Ectodermal cell (in vitro differentiated cells): Measurements from ENCODE around the gene SH2D3C.
"Not testable (repeated sequence)": the region's sequence is repeated elsewhere in the genome, so short reads cannot be mapped to it uniquely, and the experiment has no call there.

Experiments used
- H3K27ac ChIP-seq: 2 replicates; pipeline ENCODE4 v1.7.0; 2013; ENCODE audit warnings: mild to moderate bottlenecking, low read depth, low read length; ENCODE audit not compliant: insufficient read depth, poor library complexity, severe bottlenecking
- H3K27me3 ChIP-seq: 2 replicates; pipeline ENCODE4 v1.7.0; 2013; ENCODE audit warnings: mild to moderate bottlenecking, low read length; ENCODE audit not compliant: insufficient read depth, control insufficient read depth, poor library complexity, severe bottlenecking
- H3K36me3 ChIP-seq: one replicate; pipeline ENCODE4 v1.7.0; 2013; ENCODE audit warnings: low read length; ENCODE audit not compliant: control insufficient read depth, insufficient read depth
- H3K4me1 ChIP-seq: one replicate; pipeline ENCODE4 v1.7.0; 2013; ENCODE audit warnings: low read length; ENCODE audit not compliant: control insufficient read depth, insufficient read depth
- H3K4me3 ChIP-seq: 2 replicates; pipeline ENCODE4 v1.7.0; 2013; ENCODE audit warnings: low read depth, low read length, control low read depth; ENCODE audit not compliant: insufficient read depth
- H3K9me3 ChIP-seq: 2 replicates; pipeline ENCODE4 v1.7.0; 2013; ENCODE audit warnings: mild to moderate bottlenecking, low read length, moderate library complexity; ENCODE audit not compliant: control insufficient read depth
- WGBS, 2 experiments: methylation state at CpG; one replicate each; pipeline ENCODE4 v1.1.7; 2013; ENCODE audit warnings: missing lambda C conversion rate in 2 of 2; 5-methylcytosine and 5-hydroxymethylcytosine counted together

Gene SH2D3C

DNA sequence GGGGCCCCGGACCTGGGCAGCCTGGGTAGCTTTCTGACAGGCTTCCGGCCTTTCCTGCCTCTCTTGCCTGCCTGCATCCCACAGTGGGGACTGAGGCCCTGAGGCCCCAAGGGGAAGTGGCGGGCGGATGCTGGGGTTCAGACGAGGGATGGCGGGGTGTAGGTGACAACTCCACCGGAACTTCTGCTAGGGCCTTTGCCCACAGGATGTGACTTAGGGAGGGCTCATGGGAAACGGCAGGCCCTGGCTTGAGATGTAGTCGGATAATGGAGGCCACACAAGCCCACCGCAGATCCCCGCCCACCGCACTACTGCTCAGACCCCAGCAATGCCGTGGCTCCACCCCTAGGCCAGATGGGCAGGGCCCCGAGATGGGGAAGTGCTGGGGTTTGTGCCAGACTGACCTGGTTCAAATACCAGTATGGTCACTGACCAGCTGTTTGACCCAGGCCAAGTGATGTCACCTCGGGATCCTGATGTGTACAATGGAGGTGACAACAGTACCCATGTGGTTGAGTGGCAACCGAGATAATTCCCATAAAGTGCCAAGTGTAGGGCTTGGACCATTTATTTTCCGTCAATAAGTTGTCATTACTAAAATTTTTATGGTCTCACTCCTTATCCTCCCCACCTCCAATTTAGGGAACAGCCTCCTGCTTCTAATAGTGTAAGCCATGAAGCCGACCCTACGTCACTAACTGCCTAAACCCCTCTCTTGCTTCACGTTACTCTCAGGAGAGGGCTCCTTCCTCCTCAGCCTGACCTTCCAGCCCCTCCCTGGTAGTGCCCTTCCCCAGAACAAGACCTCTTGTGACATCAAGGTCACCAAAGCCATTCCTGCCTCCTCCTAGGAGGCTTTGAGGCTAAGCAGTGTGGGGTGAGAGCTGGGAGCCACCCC, 4.9 kb upstream of the SH2D3C start:
- Histone ChIP-seq H3K36me3 (peaks cover 11% of the 10 kb centered on the region), H3K4me3 (no peak overlapping the region), H3K4me1 (peaks cover 17% of the 10 kb centered on the region), H3K27me3 (no peaks in the 10 kb centered on the region), H3K27ac (no peak overlapping the region), H3K9me3 (no peaks in the 10 kb centered on the region)
- WGBS, 2 experiments: 87 to 88% methylated on average over 20 of the region's 20 CpGs

DNA sequence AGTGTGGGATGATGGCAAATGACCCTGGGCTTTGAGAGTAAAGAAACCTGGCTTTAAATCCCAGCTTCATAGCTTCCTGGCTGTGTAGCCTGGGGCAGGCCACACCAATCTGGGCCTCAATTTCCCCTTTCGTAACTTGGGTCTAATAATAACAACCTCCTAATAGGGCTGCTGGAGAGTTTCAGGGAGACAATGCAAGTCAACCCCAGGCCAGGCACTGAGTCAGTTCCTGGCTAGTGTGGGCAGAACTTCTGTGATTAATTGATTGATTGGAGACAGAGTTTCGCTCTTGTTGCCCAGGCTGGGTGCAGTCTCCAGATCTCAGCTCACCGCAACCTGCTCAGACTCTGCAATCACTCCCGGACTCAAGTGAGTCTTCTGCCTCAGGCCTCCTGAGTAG, 3.3 kb upstream of the SH2D3C start:
- Histone ChIP-seq H3K27me3 (no peaks in the 10 kb centered on the region), H3K4me3 (no peak overlapping the region), H3K4me1 (peaks cover 12% of the 10 kb centered on the region), H3K27ac (no peak overlapping the region), H3K36me3 (no peaks in the 10 kb centered on the region), H3K9me3 (no peaks in the 10 kb centered on the region)
- WGBS, 2 experiments: 95 to 96% methylated on average over 4 of the region's 4 CpGs

DNA sequence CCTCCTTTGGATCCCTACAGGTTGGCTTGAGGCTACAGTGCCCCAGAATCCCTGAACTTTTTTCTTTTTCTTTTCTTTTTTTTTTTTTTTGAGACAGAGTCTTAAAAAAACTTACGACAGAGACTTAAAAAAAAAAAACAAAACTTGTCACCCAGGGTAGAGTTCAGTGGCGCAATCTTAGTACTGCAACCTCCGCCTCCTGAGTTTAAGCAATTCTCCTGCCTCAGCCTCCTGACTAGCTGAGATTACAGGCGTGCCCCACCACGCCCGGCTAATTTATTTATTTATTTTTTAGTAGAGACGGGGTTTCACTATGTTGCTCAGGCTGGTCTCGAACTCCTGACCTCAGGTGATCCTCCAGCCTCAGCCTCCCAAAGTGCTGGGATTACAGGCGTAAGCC, 2.4 kb upstream of the SH2D3C start:
- not testable (repeated sequence) for H3K4me3 ChIP-seq, H3K27ac ChIP-seq, H3K9me3 ChIP-seq, H3K27me3 ChIP-seq, H3K36me3 ChIP-seq
- 93% methylated on average over 9 of the region's 9 CpGs for WGBS, 2 experiments
- peaks cover 16% of the 10 kb centered on the region for H3K4me1 ChIP-seq

DNA sequence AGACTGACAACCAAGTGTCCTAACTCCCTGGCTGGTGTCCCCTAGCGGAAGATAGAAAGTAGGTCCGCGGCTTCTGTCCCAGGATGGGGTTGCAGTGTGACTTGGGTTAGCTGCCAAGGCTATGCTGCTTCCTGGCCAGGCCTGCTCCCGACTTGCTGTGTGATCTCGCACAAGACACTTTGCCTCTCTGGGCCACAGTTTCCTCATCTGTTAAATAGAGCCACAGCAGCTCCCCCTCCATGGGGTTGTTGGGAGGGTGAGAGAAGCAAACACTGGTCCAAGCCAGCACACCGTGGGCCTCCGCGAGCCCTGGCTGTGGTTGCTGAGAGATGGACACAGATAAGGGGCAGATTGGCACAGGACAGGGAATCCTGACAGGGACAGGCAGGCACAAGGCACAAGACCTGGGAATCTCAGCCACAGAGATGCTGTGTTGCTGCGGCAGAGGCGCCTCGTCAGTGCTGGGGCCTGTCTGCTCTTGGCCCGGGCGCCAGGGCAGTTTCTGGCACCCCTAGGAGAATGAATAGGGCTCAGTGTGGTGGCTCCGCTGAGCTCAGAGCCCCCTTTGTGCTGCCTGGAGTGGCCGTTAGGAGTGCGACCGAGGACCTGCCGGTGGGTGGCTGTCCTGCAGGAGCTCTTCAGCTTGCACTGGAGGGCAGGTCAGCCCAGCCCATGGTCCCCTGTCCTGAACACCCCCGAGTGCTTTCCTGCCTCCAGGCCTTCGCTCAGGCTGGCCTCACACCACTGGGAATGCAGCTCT, 1.8 kb upstream of the SH2D3C start:
- H3K27ac ChIP-seq: no peak overlapping the region
- H3K4me1 ChIP-seq: peaks cover 16% of the 10 kb centered on the region
- no peak overlapping the region for H3K4me3 ChIP-seq
- no peaks in the 10 kb centered on the region for H3K9me3 ChIP-seq
- H3K27me3 ChIP-seq: no peaks in the 10 kb centered on the region
- H3K36me3 ChIP-seq: no peaks in the 10 kb centered on the region
- 72 to 74% methylated on average over 20 of the region's 20 CpGs for WGBS, 2 experiments

DNA sequence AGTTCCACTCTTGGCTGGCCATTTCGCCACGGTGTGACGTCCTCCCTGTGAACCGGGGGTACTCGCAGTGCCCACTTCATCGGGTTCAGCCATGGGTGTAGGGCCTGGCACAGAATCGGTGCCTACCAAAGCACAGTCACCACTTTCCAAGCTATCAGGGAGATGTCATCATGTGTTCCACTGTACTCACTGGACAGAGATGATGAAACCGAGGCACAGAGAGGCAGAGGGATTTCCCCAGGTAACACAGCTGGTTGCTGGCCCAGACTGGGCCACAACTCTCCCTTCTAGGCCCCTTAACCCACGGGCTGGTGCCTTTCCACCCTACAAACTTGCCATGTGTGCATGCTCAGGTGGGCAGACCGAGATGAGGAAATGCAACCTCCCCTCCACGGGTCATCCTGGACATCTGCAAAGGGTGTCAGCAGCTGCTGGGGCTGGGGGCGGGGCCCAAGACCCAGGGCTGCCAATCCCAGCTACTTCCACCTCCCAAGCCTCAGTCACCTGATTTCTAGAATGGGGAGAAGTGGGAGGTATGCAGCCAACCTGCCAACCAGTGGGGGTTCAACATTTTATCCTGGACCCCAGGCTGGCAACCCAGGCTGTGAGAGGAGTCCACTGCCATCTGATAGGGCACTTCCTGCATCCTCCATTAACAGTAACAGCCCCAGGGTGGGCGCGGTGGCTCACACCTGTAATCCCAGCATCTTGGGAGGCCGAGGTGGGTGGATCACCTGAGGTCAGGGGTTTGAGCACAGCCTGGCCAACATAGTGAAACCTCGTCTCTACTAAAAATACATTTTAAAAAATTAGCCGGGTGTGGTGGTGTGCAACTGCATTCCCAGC, 893 bp upstream of the SH2D3C start:
- no peaks in the 10 kb centered on the region for H3K36me3 ChIP-seq
- H3K27ac ChIP-seq: no peak overlapping the region
- no peaks in the 10 kb centered on the region for H3K9me3 ChIP-seq
- 88 to 89% methylated on average over 17 of the region's 17 CpGs for WGBS, 2 experiments
- no peak overlapping the region for H3K4me3 ChIP-seq
- peaks cover 16% of the 10 kb centered on the region for H3K4me1 ChIP-seq
- no peaks in the 10 kb centered on the region for H3K27me3 ChIP-seq

DNA sequence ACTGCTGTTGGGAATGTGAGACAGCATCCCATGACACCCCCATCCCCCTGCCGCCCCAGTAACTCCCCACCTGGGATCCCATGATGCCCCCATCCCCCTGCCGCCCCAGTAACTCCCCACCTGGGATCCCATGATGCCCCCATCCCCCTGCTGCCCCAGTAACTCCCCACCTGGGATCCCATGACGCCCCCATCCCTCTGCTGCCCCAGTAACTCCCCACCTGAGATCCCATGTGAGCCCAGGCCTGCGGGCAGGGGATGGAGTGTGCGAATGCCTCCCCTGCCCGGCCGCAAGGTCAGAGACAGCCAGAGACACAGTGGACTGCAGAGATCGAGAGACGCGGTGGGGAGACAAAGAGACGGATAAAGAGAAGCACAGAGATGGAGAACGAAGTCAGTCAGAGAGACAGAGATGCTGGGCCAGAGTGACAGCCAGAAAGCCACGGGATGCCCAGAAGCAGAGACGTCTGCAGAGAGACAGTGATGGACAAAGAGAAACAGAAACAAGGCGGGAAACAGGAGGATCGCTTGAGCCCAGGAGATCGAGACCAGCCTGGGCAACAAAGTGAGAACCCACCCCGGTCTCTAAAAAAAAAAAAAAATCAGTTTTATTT, 992 bp downstream of the SH2D3C start:
- H3K4me1 ChIP-seq: peaks cover 16% of the 10 kb centered on the region
- H3K9me3 ChIP-seq: no peaks in the 10 kb centered on the region
- H3K27ac ChIP-seq: no peak overlapping the region
- no peak overlapping the region for H3K4me3 ChIP-seq
- H3K36me3 ChIP-seq: no peaks in the 10 kb centered on the region
- no peaks in the 10 kb centered on the region for H3K27me3 ChIP-seq
- 94 to 95% methylated on average over 16 to 18 of the region's 18 CpGs for WGBS, 2 experiments

DNA sequence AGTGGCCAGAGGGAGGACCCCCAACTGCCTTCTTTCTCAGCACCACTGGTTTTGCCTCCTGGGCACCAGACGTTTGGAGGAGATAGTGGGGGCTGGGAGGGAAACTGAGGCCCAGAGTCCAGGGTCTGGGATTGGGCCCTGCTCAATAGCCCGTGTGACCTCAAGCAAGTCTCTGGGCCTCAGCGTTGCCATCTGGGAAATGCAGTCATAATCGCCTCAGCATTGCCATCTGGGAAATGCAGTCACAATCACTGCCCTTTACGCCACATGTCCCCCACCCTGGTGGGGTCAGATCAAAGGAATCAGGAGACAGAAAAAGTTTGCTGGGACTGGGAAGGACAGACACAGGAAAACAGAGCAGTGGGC, 1.6 kb downstream of the SH2D3C start:
- Histone ChIP-seq H3K4me3 (no peak overlapping the region), H3K9me3 (no peaks in the 10 kb centered on the region), H3K27ac (no peak overlapping the region), H3K4me1 (peaks cover 17% of the 10 kb centered on the region), H3K27me3 (no peaks in the 10 kb centered on the region), H3K36me3 (no peaks in the 10 kb centered on the region)
- 83 to 87% methylated on average over 5 of the region's 5 CpGs for WGBS, 2 experiments

DNA sequence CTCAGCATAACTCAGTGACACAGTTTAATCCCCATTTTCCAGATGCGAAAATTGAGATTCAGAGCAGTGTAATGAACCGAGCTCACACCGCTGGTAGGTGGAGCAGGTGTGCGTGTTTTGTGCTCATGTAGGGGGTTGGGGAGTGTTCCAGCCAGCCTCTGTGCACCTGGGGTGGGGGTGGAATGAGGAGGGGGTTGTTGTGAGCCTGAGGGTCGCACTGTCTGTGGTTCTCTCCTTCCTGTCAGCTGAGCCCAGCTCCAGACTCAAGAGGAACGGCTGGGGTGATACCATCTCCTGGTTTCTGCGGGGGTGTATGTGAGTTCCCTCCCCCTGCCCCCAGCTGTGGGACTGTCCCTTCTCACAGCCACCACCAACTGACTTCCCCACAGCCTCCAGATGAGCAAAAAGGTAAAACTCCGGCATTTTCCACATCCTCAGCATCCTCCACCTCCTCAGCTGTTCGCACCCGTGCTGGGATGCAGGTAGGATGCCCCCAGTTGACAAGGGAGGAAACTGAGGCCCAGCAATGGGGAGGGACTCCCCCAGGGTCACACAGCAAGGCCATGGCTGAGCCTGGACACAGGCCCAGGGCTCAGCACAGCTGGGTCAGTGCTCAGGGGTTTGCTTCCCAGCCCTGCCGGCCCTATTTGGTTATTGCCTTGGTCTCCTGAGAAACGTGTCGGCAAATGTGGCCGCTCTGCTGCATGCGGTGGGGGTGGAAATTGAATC, 2.1 kb downstream of the SH2D3C start:
- peaks cover 19% of the 10 kb centered on the region for H3K4me1 ChIP-seq
- 74% methylated on average over 15 of the region's 15 CpGs for WGBS, 2 experiments
- no peak overlapping the region for H3K4me3 ChIP-seq
- no peaks in the 10 kb centered on the region for H3K9me3 ChIP-seq
- no peaks in the 10 kb centered on the region for H3K27me3 ChIP-seq
- H3K27ac ChIP-seq: no peak overlapping the region
- H3K36me3 ChIP-seq: no peaks in the 10 kb centered on the region

DNA sequence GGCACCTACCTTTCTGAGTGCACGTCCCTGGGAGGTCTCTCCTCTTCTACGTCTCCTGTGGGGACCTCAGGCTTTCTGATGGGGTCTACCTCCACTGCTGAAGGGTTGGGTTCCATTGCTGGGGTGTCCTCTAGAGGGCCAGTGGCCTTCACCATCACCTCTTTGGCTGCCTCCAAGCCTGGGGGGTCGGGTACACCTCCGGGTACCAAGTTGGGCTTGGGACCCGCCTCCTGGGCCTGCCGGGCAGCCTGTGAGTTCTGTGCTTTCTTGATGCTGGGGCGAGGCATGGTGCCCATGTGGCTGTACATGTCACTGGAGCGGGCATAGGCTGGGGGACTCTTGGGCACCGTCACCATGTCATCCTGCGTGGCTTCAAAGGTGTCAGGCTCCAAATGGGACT, 4.5 kb downstream of the SH2D3C start:
- Histone ChIP-seq H3K4me1 (peaks cover 29% of the 10 kb centered on the region), H3K4me3 (no peak overlapping the region), H3K9me3 (no peaks in the 10 kb centered on the region), H3K27ac (no peak overlapping the region), H3K27me3 (peaks cover 7% of the 10 kb centered on the region), H3K36me3 (no peaks in the 10 kb centered on the region)
- WGBS, 2 experiments: 91 to 95% methylated on average over 10 of the region's 10 CpGs
